Spinal cord (tissue), 10 donors: ENCODE results near the gene ATP6V0D1. TPM values are rescaled to one million over a fixed set of nuclear protein-coding genes. Genes with fewer than 3 reads are reported as not detected.
"Not testable (repeated sequence)": the region's sequence is repeated elsewhere in the genome, so short reads cannot be mapped to it uniquely, and the experiment has no call there.

Experiments used
- DNase-seq, 6 donors: peaks; one replicate each; pipeline versions ENCODE4 v3.0.0 to v3.0.0-alpha.2; 2013 to 2015; ENCODE audit warnings: low spot score in 6 of 6, low read depth in 4 of 6
- H3K27ac ChIP-seq: one replicate; pipeline ENCODE4 v1.5.1; 2013; ENCODE audit warnings: low read depth, low read length, control low read depth
- H3K27me3 ChIP-seq: one replicate; pipeline ENCODE4 v1.6.1; 2013; ENCODE audit warnings: low read length; ENCODE audit not compliant: control insufficient read depth, insufficient read depth
- H3K36me3 ChIP-seq: one replicate; pipeline ENCODE4 v1.6.1; 2013; ENCODE audit warnings: low read length; ENCODE audit not compliant: control insufficient read depth, insufficient read depth
- H3K4me1 ChIP-seq: one replicate; pipeline ENCODE4 v1.6.1; 2013; ENCODE audit warnings: low read length; ENCODE audit not compliant: control insufficient read depth, insufficient read depth
- H3K4me3 ChIP-seq: one replicate; pipeline ENCODE4 v1.5.1; 2013; ENCODE audit warnings: low read depth, low read length, control low read depth
- H3K9me3 ChIP-seq: one replicate; pipeline ENCODE4 v1.6.1; 2013; ENCODE audit warnings: low read length; ENCODE audit not compliant: control insufficient read depth, insufficient read depth
- WGBS: methylation state at CpG from one replicate; pipeline ENCODE4 v1.1.5; 2013; ENCODE audit warnings: missing lambda C conversion rate; ENCODE audit not compliant: insufficient coverage; 5-methylcytosine and 5-hydroxymethylcytosine counted together
- polyA plus RNA-seq, 2 donors: library from polyadenylated mRNA; unstranded; fragments of 120-200 nt; gene quantifications; one replicate each; pipeline ENCODE4 v1.2.1, GENCODE V29; 2013; ENCODE audit not compliant: insufficient read length in 2 of 2
- total RNA-seq, 2 donors: library from RNA; depleted of rRNA in 1 of 2; stranded (reverse); fragments of 120-200 nt in 1 of 2; fragments of >200 nt in 1 of 2; gene quantifications; one replicate each; pipeline versions ENCODE4 v1.2.3 to v1.2.4, GENCODE V29; 2013 to 2014
- donor health status: healthy.

Gene ATP6V0D1
- total and polyA plus RNA-seq, 4 donors: 97.3 to 177 (median 144) TPM

DNA sequence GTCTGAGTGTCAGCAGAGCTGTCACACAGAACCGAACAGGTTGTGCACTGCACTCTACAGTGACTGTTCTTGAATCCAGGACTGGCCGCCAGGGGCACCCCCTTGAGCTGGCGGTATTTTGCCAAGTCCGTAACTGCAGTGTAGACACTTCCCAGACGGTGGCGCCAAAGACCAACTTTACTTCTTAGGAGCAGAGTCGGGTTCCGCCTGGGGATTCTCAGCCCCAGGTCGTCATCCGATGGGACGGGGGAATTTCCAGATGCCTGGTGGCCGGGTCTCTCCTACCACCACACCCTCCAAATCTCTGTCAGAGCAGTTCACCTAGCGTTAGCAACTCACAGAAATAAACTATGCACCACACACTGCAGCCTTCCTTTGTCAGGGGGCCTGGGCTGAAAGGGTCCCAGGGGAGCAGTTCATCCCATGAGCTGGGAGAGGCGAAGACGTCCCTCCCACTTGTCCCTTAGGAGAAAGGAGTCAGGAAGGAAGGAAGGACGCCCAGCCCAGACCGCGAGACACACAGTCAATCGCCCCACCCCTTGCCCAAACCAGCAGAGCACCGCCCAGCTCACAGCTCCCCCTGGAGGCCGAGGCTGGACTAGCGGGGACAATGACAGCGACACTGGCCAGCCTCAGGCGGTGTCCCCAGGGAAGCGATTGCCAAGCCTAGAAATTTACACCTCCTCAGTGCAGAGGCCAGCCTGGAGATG, 40.3 kb upstream of the ATP6V0D1 start:
- DNase-seq: peak; percentile 90 to 98 (median 93)
- Histone ChIP-seq H3K9me3 (no peaks in the 10 kb centered on the region), H3K27ac (peak overlapping the region; percentile 98), H3K36me3 (peaks cover 3% of the 10 kb centered on the region), H3K27me3 (no peaks in the 10 kb centered on the region), H3K4me3 (peak overlapping the region; percentile 65), H3K4me1 (peaks cover 9% of the 10 kb centered on the region)
- WGBS: 1% methylated on average over 21 of the region's 25 CpGs

DNA sequence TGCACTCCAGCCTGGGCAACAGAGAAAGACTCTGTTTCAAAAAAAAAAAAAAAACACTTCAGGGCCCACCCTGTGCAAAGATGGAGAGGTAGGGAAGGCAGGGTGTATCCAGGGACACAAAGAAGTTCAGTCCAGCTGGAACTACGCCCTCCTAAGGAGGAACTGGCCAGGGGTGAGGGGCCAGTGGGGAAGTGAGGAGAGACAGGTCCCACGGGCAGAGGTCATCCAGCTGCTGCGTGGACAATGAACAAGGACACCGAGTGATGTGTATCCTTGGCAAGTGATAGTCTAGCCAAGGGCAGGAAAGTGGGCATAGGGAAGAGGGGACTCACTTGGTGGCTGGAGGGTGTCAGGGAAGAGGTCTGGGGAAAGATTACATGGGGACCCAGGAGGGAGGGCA, 38.3 kb upstream of the ATP6V0D1 start:
- no peak overlapping the region for H3K27ac ChIP-seq
- no peak for DNase-seq
- no peak overlapping the region for H3K4me3 ChIP-seq
- H3K27me3 ChIP-seq: no peaks in the 10 kb centered on the region
- peaks cover 3% of the 10 kb centered on the region for H3K36me3 ChIP-seq
- WGBS: 69% methylated on average over 4 of the region's 4 CpGs
- peaks cover 9% of the 10 kb centered on the region for H3K4me1 ChIP-seq
- no peaks in the 10 kb centered on the region for H3K9me3 ChIP-seq

DNA sequence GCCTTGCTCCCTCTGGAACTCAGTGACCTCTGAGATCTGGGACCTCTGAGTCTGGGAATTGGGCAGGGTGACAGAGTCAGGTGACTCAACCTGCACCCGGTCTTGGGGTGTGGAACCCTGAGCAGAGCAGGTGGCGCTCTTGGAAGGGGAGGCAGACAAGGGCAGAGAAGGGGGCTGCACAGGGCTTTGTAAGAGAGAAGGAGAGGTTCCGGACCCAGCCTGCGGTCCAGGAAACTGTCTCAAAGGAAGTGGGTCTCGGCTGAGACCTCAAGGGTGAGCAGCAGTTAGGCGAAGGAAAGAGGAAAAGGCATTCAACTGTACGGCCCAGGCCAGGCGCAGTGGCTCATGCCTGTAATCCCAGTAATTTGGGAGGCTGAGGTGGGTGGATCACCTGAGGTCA, 37.7 kb upstream of the ATP6V0D1 start:
- peaks cover 3% of the 10 kb centered on the region for H3K36me3 ChIP-seq
- no peaks in the 10 kb centered on the region for H3K9me3 ChIP-seq
- H3K4me3 ChIP-seq: no peak overlapping the region
- H3K27me3 ChIP-seq: no peaks in the 10 kb centered on the region
- no peak for DNase-seq
- no peak overlapping the region for H3K27ac ChIP-seq
- H3K4me1 ChIP-seq: peaks cover 9% of the 10 kb centered on the region
- 90% methylated on average over 8 of the region's 8 CpGs for WGBS

DNA sequence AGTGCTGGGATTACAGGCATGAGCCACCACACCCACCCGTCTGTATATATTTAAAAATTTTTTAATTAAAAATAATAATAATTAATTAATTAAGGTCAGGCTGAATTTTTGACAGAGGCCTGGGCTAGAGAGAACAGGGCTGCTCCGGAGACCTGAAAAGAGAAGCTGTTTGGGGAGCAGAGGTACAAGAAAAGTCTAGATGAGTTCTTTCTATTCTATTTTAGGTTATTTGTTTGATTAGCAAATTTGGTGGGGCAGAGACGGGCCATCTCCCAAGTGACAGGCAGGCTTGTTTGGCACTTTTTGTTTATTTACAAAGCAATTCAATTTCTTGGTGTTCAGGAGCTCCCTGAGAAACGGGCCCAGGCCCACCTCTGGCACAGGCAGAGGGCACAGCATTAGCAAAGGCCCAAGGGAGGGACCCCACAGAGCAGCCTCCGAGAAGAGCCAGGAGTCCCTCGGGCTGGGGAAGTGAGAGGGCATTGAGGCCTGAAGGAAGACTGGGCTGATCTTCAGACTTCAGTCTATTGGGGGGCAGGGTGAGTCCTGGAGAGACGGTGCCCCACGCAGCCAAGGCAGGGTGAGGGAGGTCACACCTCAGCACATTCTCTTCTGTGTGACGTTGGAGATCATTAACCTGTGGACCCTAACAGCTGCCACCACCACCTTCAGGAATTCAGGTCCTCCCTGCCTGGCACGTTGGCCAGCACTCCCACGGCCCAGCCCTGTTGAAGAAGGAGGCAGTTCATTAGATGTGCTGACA, 36.9 kb upstream of the ATP6V0D1 start:
- Histone ChIP-seq H3K27ac (no peak overlapping the region), H3K27me3 (no peaks in the 10 kb centered on the region), H3K9me3 (no peaks in the 10 kb centered on the region), H3K36me3 (peaks cover 3% of the 10 kb centered on the region), H3K4me3 (no peak overlapping the region), H3K4me1 (peaks cover 9% of the 10 kb centered on the region)
- whole genome bisulfite sequencing: 76% methylated on average over 8 of the region's 11 CpGs
- no peak for DNase-seq

DNA sequence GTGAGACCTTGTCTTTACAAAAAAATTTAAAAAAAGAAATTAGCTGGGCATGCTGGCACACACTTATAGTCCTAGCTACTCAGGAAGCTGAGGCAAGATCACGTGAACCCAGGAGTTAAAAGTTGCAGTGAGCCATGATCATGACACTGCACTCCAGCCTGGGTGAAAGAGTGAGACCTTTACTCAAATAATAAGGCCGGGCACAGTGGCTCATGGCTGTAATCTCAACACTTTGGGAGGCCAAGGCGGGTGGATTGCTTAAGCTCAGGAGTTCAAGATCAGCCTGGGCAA, 36.1 kb upstream of the ATP6V0D1 start:
- 87% methylated on average over 2 of the region's 3 CpGs for WGBS
- Histone ChIP-seq H3K4me3 (no peak overlapping the region), H3K27me3 (no peaks in the 10 kb centered on the region), H3K27ac (no peak overlapping the region), H3K9me3 (no peaks in the 10 kb centered on the region), H3K36me3 (peaks cover 3% of the 10 kb centered on the region), H3K4me1 (peaks cover 9% of the 10 kb centered on the region)
- no peak for DNase-seq

DNA sequence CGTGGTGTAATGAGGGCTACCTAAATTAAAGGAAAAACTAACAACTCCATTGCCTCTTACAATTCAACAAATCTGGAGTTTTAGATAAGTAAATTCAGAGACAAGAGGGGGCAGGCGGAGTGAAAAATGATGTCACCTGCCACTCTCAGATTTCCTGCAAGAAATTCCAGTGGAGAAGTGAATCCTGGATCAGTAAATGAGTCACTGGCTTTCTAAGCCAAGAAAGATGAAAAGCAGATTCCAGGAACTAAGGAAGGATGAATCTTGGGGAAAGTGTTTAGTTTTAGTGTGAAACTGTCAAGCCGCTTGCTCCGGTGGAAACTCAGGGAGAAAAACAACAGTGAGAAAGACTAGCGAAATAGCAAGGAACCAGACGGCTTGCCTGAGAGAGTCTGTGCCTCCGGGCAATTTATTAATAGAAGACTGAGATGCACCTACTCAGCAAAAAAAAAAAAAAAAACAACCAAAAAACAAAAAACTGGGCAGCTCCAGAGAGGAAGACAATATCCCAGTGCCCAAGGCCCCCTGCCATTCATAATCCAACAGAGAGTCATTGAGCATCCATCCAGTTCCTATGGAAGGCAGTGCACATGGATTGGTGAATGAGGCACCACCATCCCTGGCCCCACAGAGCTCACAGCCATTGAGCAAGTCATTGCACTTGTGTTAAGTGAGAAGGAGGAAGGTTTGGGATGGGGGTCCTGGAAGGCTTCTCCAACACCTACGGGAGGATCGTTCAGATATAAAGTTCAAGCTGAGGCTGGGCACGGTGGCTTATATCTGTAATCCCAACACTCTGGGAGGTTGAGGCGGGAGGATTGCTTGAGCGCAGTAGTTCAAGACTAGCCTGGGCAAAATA, 35.6 kb upstream of the ATP6V0D1 start:
- H3K36me3 ChIP-seq: peaks cover 3% of the 10 kb centered on the region
- WGBS: 85% methylated on average over 7 of the region's 12 CpGs
- H3K4me3 ChIP-seq: no peak overlapping the region
- DNase-seq: peak in 1 of 6 donors; percentile 52
- no peak overlapping the region for H3K27ac ChIP-seq
- no peaks in the 10 kb centered on the region for H3K27me3 ChIP-seq
- H3K9me3 ChIP-seq: no peaks in the 10 kb centered on the region
- H3K4me1 ChIP-seq: peaks cover 5% of the 10 kb centered on the region

DNA sequence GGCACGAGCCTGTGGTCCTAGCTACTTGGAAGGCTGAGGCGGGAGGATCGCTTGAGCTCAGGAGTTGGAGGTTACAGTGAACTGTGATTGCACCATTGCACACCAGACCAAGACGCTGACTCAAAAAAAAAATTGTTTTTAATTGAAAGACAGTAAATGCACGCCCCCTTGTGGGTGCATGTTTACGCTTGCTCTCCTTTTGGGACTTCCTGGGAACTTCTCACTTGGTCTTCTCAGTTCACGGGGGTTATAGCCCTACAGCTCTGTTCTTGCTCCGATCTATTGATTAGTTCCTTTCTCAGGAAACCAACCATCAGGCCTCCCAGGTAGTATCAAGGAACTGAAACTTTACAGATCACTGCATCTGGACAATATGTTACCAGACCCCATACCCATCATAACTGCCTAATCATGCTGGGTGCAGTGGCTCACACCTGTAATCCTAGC, 33.4 kb upstream of the ATP6V0D1 start:
- Histone ChIP-seq H3K9me3 (no peaks in the 10 kb centered on the region), H3K36me3 (peaks cover 3% of the 10 kb centered on the region), H3K27ac (no peak overlapping the region), H3K27me3 (no peaks in the 10 kb centered on the region), H3K4me1 (no peaks in the 10 kb centered on the region), H3K4me3 (no peak overlapping the region)
- DNase-seq: peak in 2 of 6 donors; percentile 76 to 82
- 26% methylated on average over 6 of the region's 8 CpGs for WGBS

DNA sequence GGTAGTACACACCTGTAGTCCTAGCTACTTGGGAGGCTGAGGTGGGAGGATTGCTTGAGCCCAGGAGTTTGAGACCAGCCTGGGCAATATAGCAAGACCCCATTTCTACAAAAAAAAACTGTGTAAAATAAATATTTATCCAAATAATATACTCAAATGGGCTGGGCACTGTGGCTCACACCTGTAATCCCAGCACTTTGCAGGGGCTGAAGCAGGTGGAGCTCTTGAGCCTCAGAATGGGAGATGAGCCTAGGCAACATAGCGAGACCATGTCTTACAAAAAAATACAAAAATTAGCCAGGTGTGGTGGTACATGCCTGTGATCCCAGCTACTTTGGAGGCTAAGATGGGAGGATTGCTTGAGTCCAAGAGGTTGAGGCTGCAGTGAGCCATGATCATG, 32.9 kb upstream of the ATP6V0D1 start:
- not testable (repeated sequence) for H3K27ac ChIP-seq, H3K36me3 ChIP-seq

DNA sequence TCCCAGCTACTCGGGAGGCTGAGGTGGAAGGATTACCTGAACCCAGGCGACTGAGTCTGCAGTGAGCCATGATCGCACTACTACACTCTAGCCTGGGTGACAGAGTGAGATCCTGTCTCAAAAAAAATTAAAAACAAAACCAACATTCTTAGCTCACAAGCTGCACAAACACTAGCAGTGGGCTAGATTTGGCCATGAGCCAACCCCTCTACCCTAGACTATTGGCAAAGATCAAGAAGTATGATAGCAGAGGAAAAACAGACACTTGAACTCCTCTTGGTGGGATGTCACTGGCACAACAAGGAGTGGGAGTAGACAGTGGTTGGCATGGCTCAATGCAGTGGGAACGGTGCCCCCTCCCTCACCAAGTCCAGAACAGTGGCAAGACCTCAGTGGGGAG, 28.1 kb upstream of the ATP6V0D1 start:
- WGBS: 90% methylated on average over 4 of the region's 4 CpGs
- Histone ChIP-seq H3K4me1 (no peaks in the 10 kb centered on the region), H3K27me3 (no peaks in the 10 kb centered on the region), H3K36me3 (peaks cover 2% of the 10 kb centered on the region), H3K4me3 (no peak overlapping the region), H3K9me3 (no peaks in the 10 kb centered on the region), H3K27ac (no peak overlapping the region)
- DNase-seq: peak in 1 of 6 donors; percentile 62

More for the DNA sequence above, 32.9 kb upstream of the ATP6V0D1 start:
- not testable (repeated sequence) for H3K4me3 ChIP-seq, H3K27me3 ChIP-seq, H3K4me1 ChIP-seq, H3K9me3 ChIP-seq, DNase-seq
- WGBS: no CpG with 5 or more reads among the region's 1 CpG
